Muscle of leg (tissue), 11 donors: ENCODE results near the gene CDC23. TPM values are rescaled to one million over a fixed set of nuclear protein-coding genes. Genes with fewer than 3 reads are reported as not detected.
A peak's percentile ranks its signal among the peaks of the same experiment; 100 is the strongest.

Experiments
- DNase-seq: peaks from one replicate; pipeline ENCODE4 v3.0.0; 2013
- H3K27ac ChIP-seq: one replicate; pipeline ENCODE4 v1.5.1; 2013; ENCODE audit warnings: mild to moderate bottlenecking, low read length, control low read depth
- H3K27me3 ChIP-seq: one replicate; pipeline ENCODE4 v1.6.1; 2013; ENCODE audit warnings: low read length; ENCODE audit not compliant: control insufficient read depth, insufficient read depth
- H3K36me3 ChIP-seq: one replicate; pipeline ENCODE4 v1.6.1; 2013; ENCODE audit warnings: low read length; ENCODE audit not compliant: control insufficient read depth, insufficient read depth
- H3K4me1 ChIP-seq: one replicate; pipeline ENCODE4 v1.6.1; 2013; ENCODE audit warnings: low read length; ENCODE audit not compliant: control insufficient read depth, insufficient read depth
- H3K4me3 ChIP-seq: one replicate; pipeline ENCODE4 v1.5.1; 2013; ENCODE audit warnings: low read length, control low read depth
- H3K9me3 ChIP-seq: replicated peaks from 2 replicates; pipeline ENCODE4 v1.6.1; 2013; ENCODE audit warnings: low read depth, low read length; ENCODE audit not compliant: control insufficient read depth
- WGBS: methylation state at CpG from one replicate; pipeline ENCODE4 v1.1.5; 2013; ENCODE audit warnings: missing lambda C conversion rate; ENCODE audit not compliant: insufficient coverage; 5-methylcytosine and 5-hydroxymethylcytosine counted together
- polyA plus RNA-seq, 8 donors: library from polyadenylated mRNA; unstranded; fragments of 120-200 nt; gene quantifications; one replicate each; pipeline versions ENCODE4 v1.2.1 to v1.2.3, GENCODE V29; 2013; ENCODE audit warnings: inconsistent platforms in 1 of 8, low replicate concordance in 1 of 8; ENCODE audit not compliant: insufficient read length in 8 of 8, insufficient read depth in 1 of 8
- total RNA-seq: library from RNA; stranded (reverse); fragments of 120-200 nt; gene quantifications from one replicate; pipeline ENCODE4 v1.2.4, GENCODE V29; 2013

The CDC23 gene
- total and polyA plus RNA-seq, 9 donors: 31.1 to 37.6 (median 34.4) TPM

GRCh38 chr5:138180183-138180782 lies 32.8 kb downstream of the CDC23 start:
- Histone ChIP-seq H3K27me3 (no peaks in the 10 kb centered on the region), H3K4me3 (peak overlapping the region; percentile 87), H3K36me3 (peaks cover 42% of the 10 kb centered on the region), H3K27ac (no peak overlapping the region), H3K9me3 (no peaks in the 10 kb centered on the region), H3K4me1 (peaks cover 13% of the 10 kb centered on the region)
- 100% methylated on average over 1 of the region's 5 CpGs for WGBS
- peak; percentile 64 for DNase-seq

GRCh38 chr5:138179277-138179857 lies 33.8 kb downstream of the CDC23 start:
- Histone ChIP-seq H3K27me3 (no peaks in the 10 kb centered on the region), H3K27ac (no peak overlapping the region), H3K9me3 (no peaks in the 10 kb centered on the region), H3K4me3 (peak overlapping the region; percentile 87), H3K36me3 (peaks cover 43% of the 10 kb centered on the region), H3K4me1 (peaks cover 13% of the 10 kb centered on the region)
- WGBS: 1% methylated on average over 13 of the region's 23 CpGs
- peak; percentile 11 for DNase-seq

GRCh38 chr5:138178516-138179276 lies 34.4 kb downstream of the CDC23 start, which contains the start of the genes BRD8 and KIF20A:
Gene BRD8 (minus strand): TSS chr5:138178630. CDS start chr5:138178614, 16 bp downstream.
Gene KIF20A (plus strand): TSS chr5:138179112. CDS start chr5:138179681, 569 bp downstream.
- peak within 1 kb of the TSS; percentile 87 for H3K4me3 ChIP-seq
- DNase-seq: peak; percentile 99
- peak within 1 kb of the TSS; percentile 99 for H3K27ac ChIP-seq
- under 1% methylated on average over 36 of the region's 41 CpGs for WGBS
- peaks cover 13% of the 10 kb centered on the region for H3K4me1 ChIP-seq
- no peaks in the 10 kb centered on the region for H3K27me3 ChIP-seq
- no peaks in the 10 kb centered on the region for H3K9me3 ChIP-seq
- H3K36me3 ChIP-seq: peaks cover 39% of the 10 kb centered on the region

GRCh38 chr5:138177941-138178515 lies 35.1 kb downstream of the CDC23 start:
- H3K4me3 ChIP-seq: peak overlapping the region; percentile 87
- peak; percentile 57 for DNase-seq
- no peaks in the 10 kb centered on the region for H3K27me3 ChIP-seq
- 0% methylated on average over 15 of the region's 16 CpGs for WGBS
- peak overlapping the region; percentile 99 for H3K27ac ChIP-seq
- H3K9me3 ChIP-seq: no peaks in the 10 kb centered on the region
- H3K36me3 ChIP-seq: peaks cover 38% of the 10 kb centered on the region
- peaks cover 13% of the 10 kb centered on the region for H3K4me1 ChIP-seq

DNA sequence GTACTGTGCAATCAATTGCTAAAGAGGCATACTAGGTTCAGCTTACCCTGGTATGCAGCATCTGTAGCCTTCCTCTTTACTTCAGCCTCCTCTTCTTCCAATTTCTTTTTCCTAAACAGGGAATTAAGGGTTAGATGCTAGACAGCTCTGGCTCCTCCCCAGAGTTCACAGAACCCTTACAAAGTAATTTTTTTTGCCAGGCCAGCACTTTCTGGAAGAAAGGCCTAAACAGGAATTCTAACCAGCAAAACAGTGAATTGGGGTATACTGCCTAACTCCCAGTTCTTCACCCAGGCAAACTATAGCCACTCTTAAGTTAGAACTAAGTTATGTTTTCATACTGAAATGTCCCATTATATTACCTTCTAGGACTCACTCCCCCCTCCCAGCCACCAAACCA lies 42.8 kb downstream of the CDC23 start:
- Histone ChIP-seq H3K36me3 (peaks cover 69% of the 10 kb centered on the region), H3K9me3 (no peaks in the 10 kb centered on the region), H3K4me3 (no peak overlapping the region), H3K27me3 (no peaks in the 10 kb centered on the region), H3K27ac (no peak overlapping the region), H3K4me1 (no peaks in the 10 kb centered on the region)
- peak; percentile 10 for DNase-seq

DNA sequence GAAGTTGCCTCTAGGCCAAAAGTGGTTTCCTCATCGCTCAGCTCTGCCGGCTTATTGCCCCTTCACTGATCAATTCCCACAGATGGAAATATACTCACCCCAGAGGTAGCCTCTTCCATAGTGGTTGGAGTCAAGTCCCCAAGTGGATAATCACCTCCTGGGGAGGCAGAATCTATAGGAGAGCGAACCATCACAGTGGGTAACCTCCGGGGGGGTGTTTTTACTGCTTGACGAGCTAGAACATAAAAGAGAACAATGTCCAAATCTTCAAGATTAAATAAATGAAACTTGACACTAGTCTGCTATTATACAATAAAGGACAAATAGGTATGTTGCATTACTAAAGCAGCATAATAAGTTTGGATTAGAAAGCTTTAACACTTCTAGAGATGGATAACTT lies 44.0 kb downstream of the CDC23 start:
- H3K27ac ChIP-seq: no peak overlapping the region

GRCh38 chr5:138163721-138164120 lies 49.4 kb downstream of the CDC23 start:
- DNase-seq: no peak
- peaks cover 84% of the 10 kb centered on the region for H3K36me3 ChIP-seq
- no peak overlapping the region for H3K4me3 ChIP-seq
- H3K4me1 ChIP-seq: no peaks in the 10 kb centered on the region
- H3K27ac ChIP-seq: no peak overlapping the region
- no peaks in the 10 kb centered on the region for H3K27me3 ChIP-seq
- H3K9me3 ChIP-seq: no peaks in the 10 kb centered on the region

More for the DNA sequence above, 44.0 kb downstream of the CDC23 start:
- Histone ChIP-seq H3K4me1 (no peaks in the 10 kb centered on the region), H3K27me3 (no peaks in the 10 kb centered on the region), H3K4me3 (no peak overlapping the region), H3K9me3 (no peaks in the 10 kb centered on the region), H3K36me3 (peaks cover 72% of the 10 kb centered on the region)
- no peak for DNase-seq
- no CpG with 5 or more reads among the region's 5 CpGs for WGBS

DNA sequence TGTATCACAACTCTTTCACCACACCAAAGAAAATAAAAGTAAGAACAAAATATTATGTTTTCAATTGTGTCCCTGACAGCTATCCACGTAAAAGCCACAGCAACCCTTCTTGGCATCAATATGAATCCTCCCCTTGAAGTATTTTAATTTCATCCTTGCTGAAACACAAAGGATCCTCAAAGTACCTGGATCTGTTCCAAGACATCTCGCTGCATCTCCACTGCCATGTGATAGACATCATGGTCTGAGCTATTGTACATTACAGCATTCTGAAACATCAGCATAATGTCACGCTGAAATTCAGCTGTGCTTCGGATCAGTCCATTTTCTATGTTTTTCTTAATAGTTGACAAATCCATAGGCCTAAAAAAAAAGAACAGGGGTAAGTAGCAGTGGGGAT lies 52.4 kb downstream of the CDC23 start:
- WGBS: 100% methylated on average over 1 of the region's 4 CpGs
- no peaks in the 10 kb centered on the region for H3K27me3 ChIP-seq
- DNase-seq: no peak
- H3K4me1 ChIP-seq: no peaks in the 10 kb centered on the region
- H3K27ac ChIP-seq: no peak overlapping the region
- H3K9me3 ChIP-seq: no peaks in the 10 kb centered on the region
- H3K36me3 ChIP-seq: peaks cover 78% of the 10 kb centered on the region
- no peak overlapping the region for H3K4me3 ChIP-seq

DNA sequence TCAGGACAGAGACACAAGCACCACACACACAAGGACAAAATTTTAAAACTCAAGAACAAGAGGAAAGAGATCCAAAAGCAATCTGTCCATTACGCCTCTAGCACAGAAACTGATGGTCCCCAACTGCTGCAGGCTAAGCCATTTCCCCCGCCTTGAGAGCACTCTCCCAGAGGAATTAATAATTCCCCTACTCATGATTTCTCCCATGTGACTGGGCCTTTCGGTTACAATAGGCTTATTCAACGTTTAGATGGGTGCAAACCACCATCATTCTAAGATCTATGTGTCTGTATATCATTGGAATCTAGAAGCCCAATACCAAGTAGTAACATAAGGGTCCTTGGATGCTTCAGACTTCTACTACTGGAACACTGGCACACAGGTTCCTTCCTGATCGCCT lies 53.5 kb downstream of the CDC23 start:
- Histone ChIP-seq H3K36me3 (peaks cover 73% of the 10 kb centered on the region), H3K4me3 (no peak overlapping the region), H3K27ac (no peak overlapping the region), H3K27me3 (no peaks in the 10 kb centered on the region), H3K4me1 (no peaks in the 10 kb centered on the region), H3K9me3 (no peaks in the 10 kb centered on the region)
- WGBS: 100% methylated on average over 2 of the region's 5 CpGs
- no peak for DNase-seq

DNA sequence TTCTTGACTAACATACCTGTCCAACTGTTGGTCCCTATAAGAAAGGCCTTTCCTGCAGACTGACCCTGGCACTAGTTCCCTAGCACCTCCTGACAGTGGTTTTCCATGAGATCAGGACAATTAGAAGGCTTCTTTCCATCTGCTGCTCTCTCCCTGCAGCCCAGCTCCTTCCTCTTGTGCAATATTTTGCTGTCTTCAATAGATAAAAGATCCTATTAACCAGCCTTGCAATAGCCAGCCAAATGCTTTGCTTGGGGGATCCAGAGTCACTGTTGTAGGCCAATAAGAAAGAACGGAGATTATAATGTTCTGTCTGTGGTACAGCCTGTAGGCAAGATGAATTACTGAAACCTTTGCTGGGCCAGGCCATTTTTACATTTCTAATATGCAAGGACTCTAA lies 55.5 kb downstream of the CDC23 start:
- WGBS: no CpG with 5 or more reads among the region's 1 CpG

More for the DNA sequence above, 55.5 kb downstream of the CDC23 start:
- no peaks in the 10 kb centered on the region for H3K27me3 ChIP-seq
- H3K36me3 ChIP-seq: peaks cover 54% of the 10 kb centered on the region
- no peak for DNase-seq
- no peaks in the 10 kb centered on the region for H3K4me1 ChIP-seq
- no peak overlapping the region for H3K4me3 ChIP-seq
- no peaks in the 10 kb centered on the region for H3K9me3 ChIP-seq
- H3K27ac ChIP-seq: no peak overlapping the region
